T-helper 1 cell treated with Interleukin-12 subunit alpha and Interleukin-12 subunit beta and Interleukin-4 antibody, amounts not matched to agents 30 μg/mL and 1 μg/mL, for 36 hours (primary cell): Measurements from ENCODE around the gene CCDC28B.
A peak's percentile ranks its signal among the peaks of the same experiment; 100 is the strongest.

Experiments used
- H3K27ac Mint-ChIP-seq: one replicate; pipeline ENCODE4 v1.8.0; 2021; ENCODE audit warnings: mild to moderate bottlenecking, mixed read lengths
- H3K27me3 Mint-ChIP-seq: one replicate; pipeline ENCODE4 v1.8.0; 2021; ENCODE audit warnings: low read depth, mixed read lengths
- H3K36me3 Mint-ChIP-seq: one replicate; pipeline ENCODE4 v1.8.0; 2021; ENCODE audit warnings: low read depth, mixed read lengths
- H3K4me1 Mint-ChIP-seq: one replicate; pipeline ENCODE4 v1.8.0; 2021; ENCODE audit warnings: low read depth, mixed read lengths
- H3K4me3 Mint-ChIP-seq: one replicate; pipeline ENCODE4 v1.8.0; 2021; ENCODE audit warnings: mild to moderate bottlenecking, moderate library complexity, mixed read lengths
- H3K9me3 Mint-ChIP-seq: one replicate; pipeline ENCODE4 v1.8.0; 2021; ENCODE audit warnings: mixed read lengths

Gene CCDC28B

DNA sequence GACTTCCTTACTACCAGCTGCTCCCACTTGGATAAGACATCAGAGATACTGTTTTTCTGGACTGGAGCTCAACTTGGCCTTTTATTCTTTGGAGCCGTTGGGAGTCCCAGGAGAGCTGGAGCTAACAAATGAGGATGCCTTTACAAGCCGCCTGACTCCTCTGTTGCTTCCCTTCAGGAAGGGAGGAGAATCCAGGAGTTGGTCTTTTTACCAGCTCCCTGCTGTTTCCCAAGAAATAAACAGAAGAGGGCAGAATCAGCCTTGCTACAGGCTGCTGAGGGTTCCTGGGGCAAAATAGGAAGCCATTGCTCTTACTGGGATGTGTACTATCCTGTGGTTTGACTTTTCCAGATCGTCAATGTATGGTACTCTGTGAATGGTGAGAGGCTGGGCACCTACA, 23.3 kb downstream of the CCDC28B start:
- H3K27me3 Mint-ChIP-seq: no peaks in the 10 kb centered on the region
- H3K4me1 Mint-ChIP-seq: peaks cover 24% of the 10 kb centered on the region
- H3K27ac Mint-ChIP-seq: peak overlapping the region; percentile 85
- peaks cover 33% of the 10 kb centered on the region for H3K36me3 Mint-ChIP-seq
- peak overlapping the region; percentile 95 for H3K4me3 Mint-ChIP-seq
- no peaks in the 10 kb centered on the region for H3K9me3 Mint-ChIP-seq

DNA sequence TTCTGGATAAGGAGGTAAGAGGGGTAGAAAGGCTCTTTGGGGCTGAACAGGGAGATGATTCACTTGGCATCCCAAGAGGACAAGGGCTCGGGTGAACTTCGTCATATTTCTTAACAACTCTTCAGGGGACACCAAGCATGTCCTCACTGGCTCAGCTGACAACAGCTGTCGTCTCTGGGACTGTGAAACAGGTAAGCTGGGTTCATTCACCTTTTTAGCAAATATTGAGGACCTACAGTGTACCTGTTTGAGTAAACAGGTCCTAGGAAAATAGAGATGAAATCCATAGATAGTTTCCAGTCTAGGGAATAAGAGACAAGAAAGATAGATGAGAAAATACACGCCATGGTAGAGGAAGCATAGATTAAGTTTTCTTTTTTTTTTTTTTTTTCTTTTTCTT, 23.9 kb downstream of the CCDC28B start:
- H3K9me3 Mint-ChIP-seq: no peaks in the 10 kb centered on the region
- H3K27me3 Mint-ChIP-seq: no peaks in the 10 kb centered on the region
- peak overlapping the region; percentile 10 for H3K27ac Mint-ChIP-seq
- peaks cover 24% of the 10 kb centered on the region for H3K4me1 Mint-ChIP-seq
- H3K36me3 Mint-ChIP-seq: peaks cover 35% of the 10 kb centered on the region
- peak overlapping the region; percentile 95 for H3K4me3 Mint-ChIP-seq

DNA sequence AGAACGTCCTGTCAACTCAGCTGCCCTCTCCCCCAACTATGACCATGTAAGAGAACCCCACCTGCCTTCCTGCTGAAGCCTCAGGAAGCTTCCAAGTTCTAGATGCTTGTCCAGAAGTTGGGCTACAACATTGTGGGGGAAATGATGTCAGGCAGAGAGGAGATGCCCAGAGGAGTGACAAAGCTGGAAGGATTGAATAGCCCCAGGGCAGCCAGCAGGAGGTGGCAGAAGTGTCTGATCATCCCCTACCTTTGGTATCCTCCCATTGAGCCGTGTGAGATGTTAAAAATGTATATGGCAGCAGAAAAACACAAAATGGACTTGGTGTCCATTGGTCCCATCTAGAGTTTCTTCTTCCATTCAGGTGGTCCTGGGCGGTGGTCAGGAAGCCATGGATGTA, 28.4 kb downstream of the CCDC28B start:
- Mint-ChIP-seq H3K9me3 (no peaks in the 10 kb centered on the region), H3K36me3 (peaks cover 36% of the 10 kb centered on the region), H3K4me3 (no peak overlapping the region), H3K27ac (no peak overlapping the region), H3K27me3 (no peaks in the 10 kb centered on the region), H3K4me1 (peaks cover 13% of the 10 kb centered on the region)

DNA sequence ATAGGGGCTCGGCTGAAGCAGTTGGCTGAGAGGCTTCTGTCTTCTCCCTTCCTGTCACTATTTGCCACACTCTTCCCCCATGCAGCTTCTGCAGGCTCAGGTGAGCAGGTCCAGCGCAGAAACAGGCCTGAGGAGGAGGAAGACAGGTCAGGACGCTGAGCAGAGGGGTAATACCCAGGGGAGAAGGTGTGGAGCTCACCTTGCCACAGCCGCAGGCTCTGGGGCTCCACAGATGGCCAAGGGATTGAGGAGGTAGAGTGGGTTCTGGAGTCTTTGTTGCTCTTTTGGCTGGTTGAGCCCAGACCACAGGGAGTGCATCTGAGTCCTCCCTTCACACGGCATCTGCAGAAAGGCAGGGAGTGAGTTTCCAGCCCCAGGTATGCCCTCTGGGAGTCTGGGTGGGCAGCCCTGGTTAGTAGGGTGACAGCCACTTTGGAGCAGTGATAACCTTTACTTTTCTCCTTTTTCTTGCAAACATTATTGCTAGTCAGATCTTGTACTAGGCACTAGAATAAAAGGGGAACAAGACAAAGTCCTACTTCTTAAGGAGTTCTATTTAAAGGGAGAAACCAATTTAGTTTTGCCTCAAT, 31.5 kb downstream of the CCDC28B start:
- Mint-ChIP-seq H3K9me3 (no peaks in the 10 kb centered on the region), H3K27me3 (no peaks in the 10 kb centered on the region), H3K27ac (peak overlapping the region; percentile 20), H3K4me3 (no peak overlapping the region), H3K4me1 (peaks cover 2% of the 10 kb centered on the region), H3K36me3 (peaks cover 23% of the 10 kb centered on the region)

GRCh38 chr1:32232558-32233304, 32.3 kb downstream of the CCDC28B start:
- peaks cover 2% of the 10 kb centered on the region for H3K4me1 Mint-ChIP-seq
- no peaks in the 10 kb centered on the region for H3K9me3 Mint-ChIP-seq
- peaks cover 18% of the 10 kb centered on the region for H3K36me3 Mint-ChIP-seq
- no peaks in the 10 kb centered on the region for H3K27me3 Mint-ChIP-seq
- no peak overlapping the region for H3K27ac Mint-ChIP-seq
- no peak overlapping the region for H3K4me3 Mint-ChIP-seq

- Mint-ChIP-seq H3K27me3 (no peaks in the 10 kb centered on the region), H3K4me3 (no peak overlapping the region), H3K4me1 (peaks cover 2% of the 10 kb centered on the region), H3K9me3 (no peaks in the 10 kb centered on the region), H3K36me3 (peaks cover 6% of the 10 kb centered on the region), H3K27ac (no peak overlapping the region)
Observed at GRCh38 chr1:32234792-32235191, 34.4 kb downstream of the CCDC28B start.

GRCh38 chr1:32239337-32239736, 38.9 kb downstream of the CCDC28B start:
- peaks cover 3% of the 10 kb centered on the region for H3K4me1 Mint-ChIP-seq

GRCh38 chr1:32239790-32240139, 39.4 kb downstream of the CCDC28B start:
- Mint-ChIP-seq H3K4me1 (peaks cover 3% of the 10 kb centered on the region), H3K4me3 (peak overlapping the region; percentile 81), H3K9me3 (no peaks in the 10 kb centered on the region), H3K36me3 (peaks cover 2% of the 10 kb centered on the region), H3K27me3 (no peaks in the 10 kb centered on the region), H3K27ac (no peak overlapping the region)

More at GRCh38 chr1:32239337-32239736, 38.9 kb downstream of the CCDC28B start:
- H3K9me3 Mint-ChIP-seq: no peaks in the 10 kb centered on the region
- no peak overlapping the region for H3K27ac Mint-ChIP-seq
- H3K36me3 Mint-ChIP-seq: peaks cover 2% of the 10 kb centered on the region
- no peaks in the 10 kb centered on the region for H3K27me3 Mint-ChIP-seq
- H3K4me3 Mint-ChIP-seq: peak overlapping the region; percentile 81

GRCh38 chr1:32240140-32240951, 40.0 kb downstream of the CCDC28B start:
- Mint-ChIP-seq H3K4me3 (peak overlapping the region; percentile 81), H3K36me3 (peaks cover 2% of the 10 kb centered on the region), H3K27ac (no peak overlapping the region), H3K9me3 (no peaks in the 10 kb centered on the region), H3K4me1 (peaks cover 3% of the 10 kb centered on the region), H3K27me3 (no peaks in the 10 kb centered on the region)

- Mint-ChIP-seq H3K36me3 (peaks cover under 1% of the 10 kb centered on the region), H3K9me3 (no peaks in the 10 kb centered on the region), H3K27me3 (no peaks in the 10 kb centered on the region)
Observed at GRCh38 chr1:32241001-32241763, 40.8 kb downstream of the CCDC28B start.

GRCh38 chr1:32242341-32242851, 42.0 kb downstream of the CCDC28B start:
- Mint-ChIP-seq H3K36me3 (no peaks in the 10 kb centered on the region), H3K4me3 (no peak overlapping the region), H3K9me3 (no peaks in the 10 kb centered on the region), H3K27me3 (no peaks in the 10 kb centered on the region), H3K27ac (peak overlapping the region; percentile 14), H3K4me1 (peaks cover 12% of the 10 kb centered on the region)

More at GRCh38 chr1:32241001-32241763, 40.8 kb downstream of the CCDC28B start:
- H3K4me3 Mint-ChIP-seq: peak overlapping the region; percentile 81
- no peak overlapping the region for H3K27ac Mint-ChIP-seq
- H3K4me1 Mint-ChIP-seq: peaks cover 3% of the 10 kb centered on the region

- no peaks in the 10 kb centered on the region for H3K27me3 Mint-ChIP-seq
- H3K4me3 Mint-ChIP-seq: peak within 1 kb of the TSS; percentile 80
- peaks cover 4% of the 10 kb centered on the region for H3K36me3 Mint-ChIP-seq
- peak within 1 kb of the TSS; percentile 97 for H3K27ac Mint-ChIP-seq
- H3K4me1 Mint-ChIP-seq: peaks cover 36% of the 10 kb centered on the region
- H3K9me3 Mint-ChIP-seq: no peaks in the 10 kb centered on the region
Observed at GRCh38 chr1:32246888-32247273, 46.5 kb downstream of the CCDC28B start, which contains the start of gene FAM167B. Gene FAM167B, plus strand, starts transcription at chr1:32247222. Its CDS starts 200 bp downstream, at chr1:32247422.

DNA sequence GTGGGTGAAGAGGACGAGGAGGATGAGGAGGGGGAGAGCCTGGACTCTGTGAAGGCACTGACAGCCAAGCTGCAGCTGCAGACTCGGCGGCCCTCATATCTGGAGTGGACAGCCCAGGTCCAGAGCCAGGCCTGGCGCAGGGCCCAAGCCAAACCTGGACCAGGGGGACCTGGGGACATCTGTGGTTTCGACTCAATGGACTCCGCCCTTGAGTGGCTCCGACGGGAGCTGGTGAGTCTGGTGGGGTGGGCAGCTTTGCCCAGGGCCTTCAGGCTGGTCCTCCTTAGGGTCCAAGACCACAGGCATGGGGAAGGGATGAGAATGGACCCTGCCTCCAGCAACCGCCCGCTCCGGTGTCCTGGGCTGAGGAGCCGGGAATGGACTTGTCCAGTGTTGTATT, 47.1 kb downstream of the CCDC28B start:
- Mint-ChIP-seq H3K36me3 (peaks cover 8% of the 10 kb centered on the region), H3K9me3 (no peaks in the 10 kb centered on the region), H3K4me1 (peaks cover 37% of the 10 kb centered on the region), H3K27ac (peak overlapping the region; percentile 97), H3K4me3 (no peak overlapping the region), H3K27me3 (no peaks in the 10 kb centered on the region)
